ENCODE data around the gene NPRL2. TPM values are rescaled to one million over a fixed set of nuclear protein-coding genes. Genes with fewer than 3 reads are reported as not detected.

The NPRL2 gene
- total and polyA plus RNA-seq, 2 of the 13 experiments (the other 11 are each of a cell fraction or from before 2014, with no cell fraction given) = 30.6 to 51.4 TPM

GRCh38 chr3:50389414-50389767, 38.8 kb upstream of the NPRL2 start (continued):
- no peak for TF ChIP-seq PAXIP1 (CRISPR knock-in tag; conservative IDR thresholded peaks at IDR 0.05)

DNA sequence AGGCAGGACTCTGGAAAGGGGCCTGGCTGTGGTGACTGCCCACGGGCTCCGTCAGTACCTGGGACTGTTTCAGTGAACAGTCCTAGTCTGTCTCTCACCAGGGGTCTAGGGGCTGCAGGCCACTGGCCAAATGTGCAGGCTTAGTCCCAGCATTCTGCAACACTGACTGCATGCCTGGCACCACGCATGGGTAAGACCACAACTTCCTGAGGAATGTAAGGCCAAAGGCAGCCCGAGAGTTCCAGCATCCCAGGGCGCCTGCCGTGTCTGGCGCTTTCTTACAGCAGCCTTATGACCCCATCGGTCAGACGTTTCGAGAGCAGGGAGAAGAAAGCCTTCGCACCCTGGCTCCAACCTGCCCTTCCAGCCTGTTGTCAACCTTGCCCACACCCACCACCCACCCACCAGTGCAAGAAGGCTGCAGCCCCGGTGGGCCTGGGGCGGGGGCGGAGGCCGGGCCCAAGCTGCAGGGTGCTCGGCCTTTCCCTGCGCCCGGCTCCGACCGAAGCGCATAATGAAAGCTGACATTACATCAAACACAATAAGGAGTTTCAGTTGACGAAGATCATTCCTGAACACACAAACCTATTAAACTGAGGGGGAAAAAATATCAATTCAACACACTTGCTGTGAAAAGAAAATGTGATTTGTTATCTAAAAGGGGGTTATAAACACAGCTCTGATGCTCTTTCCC, 38.3 kb upstream of the NPRL2 start:
- no peak for DNase-seq (ENCODE audit: low spot score)
- 63% methylated on average over 19 of the region's 22 CpGs for WGBS (ENCODE audit: low lambda C conversion rate)
- in situ Hi-C loops (cut with HindIII; ENCODE audit: extremely low pct_ligation_motif_present, low pct_unique_long_range_greater_than_20kb) = no loop called here
- ChIA-PET POLR2A (no interaction called here), CTCF (ENCODE audit: low intra/inter-chr PET ratio, low total read pairs) (interaction anchor here (1.5 kb wide), 1 partner anchor 42 kb away, joined by 9 read pairs; the partner anchor contains the start of gene ZMYND10)
- Histone ChIP-seq H3K4me3 (replicated peaks in 1 of 3; ENCODE audit: insufficient read depth in 1 of 3, low read depth in 2 of 3, low read length in 3 of 3) (no peak overlapping the region), H3K9ac (ENCODE audit: insufficient read depth, low read depth, low read length) (no peak overlapping the region), H3K36me3 (replicated peaks in 1 of 2; ENCODE audit: control insufficient read depth in 1 of 2, insufficient read depth in 2 of 2, low read length in 2 of 2) (no peaks in the 10 kb centered on the region), H3K79me2 (ENCODE audit: insufficient read depth, low read length) (no peaks in the 10 kb centered on the region), H3K4me2 (ENCODE audit: low read depth, low read length) (no peak overlapping the region), H4K20me1 (ENCODE audit: insufficient read depth, low read length) (no peaks in the 10 kb centered on the region), H2AFZ (ENCODE audit: low read length) (no peak overlapping the region), H3K4me1 (ENCODE audit: insufficient read depth, low read length) (peaks cover 9% of the 10 kb centered on the region), H3K27ac (ENCODE audit: extremely low read length, insufficient read depth, low read length) (no peak overlapping the region), H3K27me3 (ENCODE audit: control insufficient read depth in 1 of 2, insufficient read depth in 2 of 2, low read length in 2 of 2) (peaks cover 11 to 71% of the 10 kb centered on the region in 2 experiments), H3K9me3 (ENCODE audit: low read length) (no peaks in the 10 kb centered on the region)
- TF ChIP-seq ZNF687 (CRISPR knock-in tag; IDR thresholded peaks at IDR 0.05) (0 out of 2 replicates have a peak, but pooled peaks have one; percentile 1), ZNF713 (CRISPR knock-in tag; IDR thresholded peaks at IDR 0.05) (no peak), KLF12 (CRISPR knock-in tag; IDR thresholded peaks at IDR 0.05; ENCODE audit: borderline replicate concordance) (no peak), ZNF775 (CRISPR knock-in tag; IDR thresholded peaks at IDR 0.05; ENCODE audit: borderline replicate concordance) (no peak), ZFP90 (CRISPR knock-in tag; IDR thresholded peaks at IDR 0.05; ENCODE audit: borderline replicate concordance) (no peak), FOXK2 (IDR thresholded peaks at IDR 0.05) (no peak), WIZ (CRISPR knock-in tag; IDR thresholded peaks at IDR 0.05) (no peak), HNRNPLL (IDR thresholded peaks at IDR 0.05; ENCODE audit: low read depth, low read length, poor library complexity, severe bottlenecking) (no peak), ZFP82 (CRISPR knock-in tag; IDR thresholded peaks at IDR 0.05; ENCODE audit: borderline replicate concordance) (no peak)
- no TSS peak for BruUV-seq (replicated peaks)
- intact Hi-C loops (cut with micrococcal nuclease; ENCODE audit: unreplicated experiment) = loop anchor here (1.0 kb wide), 1 partner anchor 42 kb away; no protein-coding TSS in a partner anchor
- FAIRE-seq = no peak
- peak; percentile 10 for ATAC-seq

Data from HepG2 (cell line).